Mesendoderm (in vitro differentiated cells): Measurements from ENCODE around the gene SNN.

Experiments used
- DNase-seq: peaks from one replicate; pipeline ENCODE4 v3.0.0; 2013
- H2AK5ac ChIP-seq: 2 replicates; pipeline ENCODE4 v1.6.1; 2013; ENCODE audit warnings: low read length, inconsistent platforms
- H2BK120ac ChIP-seq: 2 replicates; pipeline ENCODE4 v1.6.1; 2013; ENCODE audit warnings: low read depth, mild to moderate bottlenecking, low read length, moderate library complexity, mixed read lengths
- H2BK15ac ChIP-seq: replicated peaks from 2 replicates; pipeline ENCODE4 v1.6.1; 2013; ENCODE audit warnings: low read depth, mild to moderate bottlenecking, moderate library complexity
- H2BK5ac ChIP-seq: 2 replicates; pipeline ENCODE4 v1.6.1; 2013; ENCODE audit warnings: low read length, inconsistent platforms
- H3K18ac ChIP-seq: 2 replicates; pipeline ENCODE4 v1.6.1; 2013; ENCODE audit warnings: mild to moderate bottlenecking, low read length, mixed read lengths
- H3K23ac ChIP-seq: one replicate; pipeline ENCODE4 v1.6.1; 2013; ENCODE audit warnings: low read length
- H3K27ac ChIP-seq: 2 replicates; pipeline ENCODE4 v1.5.1; 2013; ENCODE audit warnings: low read depth, mild to moderate bottlenecking, inconsistent platforms, low read length, moderate library complexity
- H3K27me3 ChIP-seq: 2 replicates; pipeline ENCODE4 v1.6.1; 2013; ENCODE audit warnings: low read length, control low read depth, mild to moderate bottlenecking, inconsistent platforms; ENCODE audit not compliant: insufficient read depth, poor library complexity
- H3K36me3 ChIP-seq: 2 replicates; pipeline ENCODE4 v1.6.1; 2013; ENCODE audit warnings: low read length, inconsistent platforms; ENCODE audit not compliant: control insufficient read depth, insufficient read depth
- H3K4ac ChIP-seq: one replicate; pipeline ENCODE4 v1.6.1; 2013; ENCODE audit warnings: low read depth, mild to moderate bottlenecking, low read length, moderate library complexity
- H3K4me1 ChIP-seq: 2 replicates; pipeline ENCODE4 v1.6.1; 2013; ENCODE audit warnings: low read depth, low read length, inconsistent platforms; ENCODE audit not compliant: control insufficient read depth
- H3K4me2 ChIP-seq: 2 replicates; pipeline ENCODE4 v1.6.1; 2013; ENCODE audit warnings: low read length
- H3K4me3 ChIP-seq: 2 replicates; pipeline ENCODE4 v1.5.1; 2013; ENCODE audit warnings: mild to moderate bottlenecking, low read length
- H3K56ac ChIP-seq: one replicate; pipeline ENCODE4 v1.6.1; 2013; ENCODE audit warnings: low read length
- H3K79me1 ChIP-seq: 2 replicates; pipeline ENCODE4 v1.6.1; 2013; ENCODE audit warnings: low read length, inconsistent platforms
- H3K79me2 ChIP-seq: 2 replicates; pipeline ENCODE4 v1.6.1; 2013; ENCODE audit warnings: mild to moderate bottlenecking, low read length; ENCODE audit not compliant: control insufficient read depth, insufficient read depth
- H3K9ac ChIP-seq: 2 replicates; pipeline ENCODE4 v1.6.1; 2013; ENCODE audit warnings: low read length, inconsistent platforms
- H4K5ac ChIP-seq: one replicate; pipeline ENCODE4 v1.6.1; 2013; ENCODE audit warnings: low read length
- H4K8ac ChIP-seq: one replicate; pipeline ENCODE4 v1.6.1; 2013; ENCODE audit warnings: low read depth, mild to moderate bottlenecking, control low read depth, low read length, moderate library complexity
- WGBS: extraction: QIAGEN DNeasy Blood & Tissue Kit; methylation state at CpG from one replicate; pipeline ENCODE4 v1.1.7; 2013; ENCODE audit warnings: low lambda C conversion rate, missing lambda C conversion rate; ENCODE audit not compliant: insufficient coverage; ENCODE audit errors: extremely low coverage; 5-methylcytosine and 5-hydroxymethylcytosine counted together

SNN gene

GRCh38 chr16:11642765-11643116 lies 25.5 kb upstream of the SNN start:
- no peak overlapping the region for H3K23ac ChIP-seq
- H3K56ac ChIP-seq: peak overlapping the region; percentile 56
- H3K79me1 ChIP-seq: no peaks in the 10 kb centered on the region
- no peak overlapping the region for H3K4me3 ChIP-seq
- no peak overlapping the region for H2BK5ac ChIP-seq
- no CpG with 5 or more reads among the region's 4 CpGs for WGBS
- H2AK5ac ChIP-seq: no peak overlapping the region
- no peak overlapping the region for H2BK15ac ChIP-seq
- no peak overlapping the region for H3K27ac ChIP-seq
- H3K18ac ChIP-seq: no peak overlapping the region
- no peak overlapping the region for H2BK120ac ChIP-seq
- H4K5ac ChIP-seq: no peak overlapping the region
- no peaks in the 10 kb centered on the region for H3K79me2 ChIP-seq
- H4K8ac ChIP-seq: no peak overlapping the region
- H3K4me2 ChIP-seq: no peak overlapping the region
- H3K36me3 ChIP-seq: no peaks in the 10 kb centered on the region
- H3K9ac ChIP-seq: no peak overlapping the region
- peak; percentile 66 for DNase-seq
- no peaks in the 10 kb centered on the region for H3K27me3 ChIP-seq
- no peaks in the 10 kb centered on the region for H3K4me1 ChIP-seq
- H3K4ac ChIP-seq: no peak overlapping the region

DNA sequence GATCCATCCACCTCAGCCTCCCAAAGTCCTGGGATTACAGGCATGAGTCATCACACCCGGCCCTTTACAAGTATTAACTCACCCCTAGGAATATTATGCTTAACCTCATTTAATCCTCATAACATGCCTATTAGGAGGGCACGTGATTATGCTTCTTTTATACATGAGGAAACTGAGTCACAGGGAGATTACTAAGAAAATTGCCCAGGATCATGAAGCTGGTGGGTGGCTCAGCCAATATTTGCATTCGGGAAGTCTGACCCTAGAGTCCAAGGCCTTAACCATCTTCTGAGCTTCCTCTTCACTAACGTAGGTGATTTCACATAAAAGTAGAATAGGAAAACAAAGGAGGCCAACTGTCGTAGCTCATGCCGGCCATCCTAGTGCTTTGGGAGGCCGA lies 19.0 kb upstream of the SNN start:
- no peak for DNase-seq
- no peak overlapping the region for H2BK5ac ChIP-seq
- H3K36me3 ChIP-seq: no peaks in the 10 kb centered on the region
- no CpG with 5 or more reads among the region's 7 CpGs for WGBS
- H3K4me1 ChIP-seq: no peaks in the 10 kb centered on the region
- H3K79me2 ChIP-seq: no peaks in the 10 kb centered on the region
- H2BK120ac ChIP-seq: no peak overlapping the region
- H4K8ac ChIP-seq: no peak overlapping the region
- H3K79me1 ChIP-seq: no peaks in the 10 kb centered on the region
- no peak overlapping the region for H3K27ac ChIP-seq
- no peak overlapping the region for H3K18ac ChIP-seq
- H3K4me2 ChIP-seq: no peak overlapping the region
- no peak overlapping the region for H2BK15ac ChIP-seq
- no peak overlapping the region for H2AK5ac ChIP-seq
- no peak overlapping the region for H3K4me3 ChIP-seq
- no peaks in the 10 kb centered on the region for H3K27me3 ChIP-seq
- no peak overlapping the region for H3K56ac ChIP-seq
- no peak overlapping the region for H3K23ac ChIP-seq
- no peak overlapping the region for H3K9ac ChIP-seq
- H3K4ac ChIP-seq: no peak overlapping the region
- no peak overlapping the region for H4K5ac ChIP-seq

GRCh38 chr16:11650641-11651591 lies 17.3 kb upstream of the SNN start:
- Histone ChIP-seq H4K8ac (no peak overlapping the region), H3K4me2 (no peak overlapping the region), H3K79me1 (no peaks in the 10 kb centered on the region), H3K9ac (no peak overlapping the region), H3K36me3 (no peaks in the 10 kb centered on the region), H3K4me3 (no peak overlapping the region), H3K23ac (no peak overlapping the region), H3K18ac (no peak overlapping the region), H2AK5ac (no peak overlapping the region), H3K79me2 (no peaks in the 10 kb centered on the region), H3K27ac (no peak overlapping the region), H2BK5ac (no peak overlapping the region), H2BK120ac (no peak overlapping the region), H3K4me1 (no peaks in the 10 kb centered on the region), H3K4ac (no peak overlapping the region), H2BK15ac (no peak overlapping the region), H3K56ac (no peak overlapping the region), H3K27me3 (no peaks in the 10 kb centered on the region), H4K5ac (no peak overlapping the region)
- no CpG with 5 or more reads among the region's 18 CpGs for WGBS
- DNase-seq: no peak

DNA sequence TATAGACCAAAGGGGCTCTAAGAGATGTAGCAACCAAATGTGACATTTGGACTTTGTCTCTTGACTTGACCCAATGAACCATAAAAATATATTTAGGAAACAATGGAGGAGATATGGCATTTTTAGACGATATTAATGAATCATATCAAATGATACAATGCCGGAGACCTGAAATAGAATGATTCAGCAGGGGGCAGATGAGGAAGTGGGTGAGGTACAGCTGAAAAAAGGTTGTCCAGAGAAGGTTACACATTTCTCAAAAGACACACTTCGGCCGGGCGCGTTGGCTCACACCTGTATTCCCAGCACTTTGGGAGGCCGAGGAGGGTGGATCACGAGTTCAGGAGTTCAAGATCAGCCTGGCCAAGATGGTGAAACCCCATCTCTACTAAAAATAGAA lies 16.5 kb upstream of the SNN start:
- DNase-seq: no peak
- no peaks in the 10 kb centered on the region for H3K27me3 ChIP-seq
- no CpG with 5 or more reads among the region's 8 CpGs for WGBS
- no peak overlapping the region for H2BK15ac ChIP-seq
- no peak overlapping the region for H3K56ac ChIP-seq
- H3K9ac ChIP-seq: no peak overlapping the region
- no peaks in the 10 kb centered on the region for H3K4me1 ChIP-seq
- no peak overlapping the region for H3K4ac ChIP-seq
- H3K79me1 ChIP-seq: no peaks in the 10 kb centered on the region
- H2BK5ac ChIP-seq: no peak overlapping the region
- H2AK5ac ChIP-seq: no peak overlapping the region
- H3K27ac ChIP-seq: no peak overlapping the region
- H3K4me2 ChIP-seq: no peak overlapping the region
- H3K79me2 ChIP-seq: no peaks in the 10 kb centered on the region
- no peak overlapping the region for H3K4me3 ChIP-seq
- no peak overlapping the region for H3K18ac ChIP-seq
- H2BK120ac ChIP-seq: no peak overlapping the region
- H3K36me3 ChIP-seq: no peaks in the 10 kb centered on the region
- no peak overlapping the region for H3K23ac ChIP-seq
- no peak overlapping the region for H4K5ac ChIP-seq
- H4K8ac ChIP-seq: no peak overlapping the region

DNA sequence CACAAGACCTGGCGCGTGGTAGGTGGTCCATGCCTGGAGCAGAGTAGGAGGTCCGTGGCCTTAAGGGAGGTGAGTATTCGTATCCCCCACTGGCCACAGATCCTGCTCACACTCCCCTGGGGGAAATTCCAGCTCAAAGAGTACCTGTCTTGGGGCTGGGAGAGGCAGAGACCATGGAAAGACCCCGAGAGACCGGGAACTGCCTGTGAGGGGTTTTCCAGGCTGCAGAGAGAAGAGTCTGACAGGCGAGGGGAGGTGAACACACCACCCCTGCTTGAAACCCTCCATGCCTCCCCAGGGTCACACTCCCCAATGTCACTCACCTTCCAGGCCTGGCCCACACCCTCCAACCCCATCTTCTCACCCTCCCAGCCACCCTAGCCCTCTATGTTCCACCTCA lies 12.6 kb upstream of the SNN start:
- DNase-seq: no peak

GRCh38 chr16:11657556-11657955 lies 10.7 kb upstream of the SNN start:
- H3K23ac ChIP-seq: no peak overlapping the region
- no peak overlapping the region for H2BK120ac ChIP-seq
- no peaks in the 10 kb centered on the region for H3K79me1 ChIP-seq
- no peak for DNase-seq
- WGBS: no CpG with 5 or more reads among the region's 8 CpGs
- no peaks in the 10 kb centered on the region for H3K36me3 ChIP-seq
- H3K4me1 ChIP-seq: no peaks in the 10 kb centered on the region
- H3K79me2 ChIP-seq: no peaks in the 10 kb centered on the region
- H3K4me3 ChIP-seq: no peak overlapping the region
- no peak overlapping the region for H4K8ac ChIP-seq
- H3K18ac ChIP-seq: no peak overlapping the region
- H3K27ac ChIP-seq: no peak overlapping the region
- H3K27me3 ChIP-seq: no peaks in the 10 kb centered on the region
- peak overlapping the region; percentile 7 for H3K56ac ChIP-seq
- H3K4me2 ChIP-seq: no peak overlapping the region
- H2AK5ac ChIP-seq: no peak overlapping the region
- no peak overlapping the region for H3K9ac ChIP-seq
- H2BK15ac ChIP-seq: no peak overlapping the region
- H4K5ac ChIP-seq: no peak overlapping the region
- no peak overlapping the region for H3K4ac ChIP-seq
- no peak overlapping the region for H2BK5ac ChIP-seq

More for the DNA sequence above, 12.6 kb upstream of the SNN start:
- no peaks in the 10 kb centered on the region for H3K4me1 ChIP-seq
- H3K36me3 ChIP-seq: no peaks in the 10 kb centered on the region
- no peaks in the 10 kb centered on the region for H3K79me1 ChIP-seq
- H3K23ac ChIP-seq: no peak overlapping the region
- H3K79me2 ChIP-seq: no peaks in the 10 kb centered on the region
- no peak overlapping the region for H3K4me2 ChIP-seq
- no peak overlapping the region for H2BK120ac ChIP-seq
- no peak overlapping the region for H3K9ac ChIP-seq
- no peaks in the 10 kb centered on the region for H3K27me3 ChIP-seq
- no peak overlapping the region for H2BK15ac ChIP-seq
- H4K5ac ChIP-seq: no peak overlapping the region
- no peak overlapping the region for H3K4me3 ChIP-seq
- no peak overlapping the region for H3K56ac ChIP-seq
- no peak overlapping the region for H4K8ac ChIP-seq
- H3K18ac ChIP-seq: no peak overlapping the region
- no peak overlapping the region for H2AK5ac ChIP-seq
- no CpG with 5 or more reads among the region's 7 CpGs for WGBS
- H2BK5ac ChIP-seq: no peak overlapping the region
- H3K27ac ChIP-seq: no peak overlapping the region
- no peak overlapping the region for H3K4ac ChIP-seq
